ENCODE measurements around the gene ITGAV. TPM values are rescaled to one million over a fixed set of nuclear protein-coding genes. Genes with fewer than 3 reads are reported as not detected.

ITGAV gene
- total RNA-seq, 1 donor from 2014 or later: 452 TPM

- H3K9me3 Mint-ChIP-seq (ENCODE audit: low read depth): no peaks in the 10 kb centered on the region
Observed at GRCh38 chr2:186575856-186576255, 14.0 kb upstream of the ITGAV start.

DNA sequence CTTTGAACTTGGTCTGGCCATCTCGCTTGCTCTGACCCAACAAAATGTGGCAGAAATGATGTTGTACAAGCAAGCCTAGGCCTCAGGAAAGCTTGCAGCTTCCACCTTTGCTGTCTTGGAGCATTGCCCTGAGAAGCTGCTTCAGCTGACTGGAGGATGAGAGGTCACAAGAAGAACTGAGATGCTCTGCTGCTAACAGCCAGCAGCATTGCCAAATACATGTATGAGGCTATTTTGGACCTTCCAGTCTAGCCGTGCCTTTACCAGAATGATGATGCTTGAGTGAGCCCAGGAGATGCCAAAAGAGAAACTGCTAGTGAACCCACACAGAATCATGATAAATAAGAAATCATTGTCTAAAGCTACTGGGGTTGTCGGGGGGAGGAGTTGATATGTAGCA is 13.2 kb upstream of the ITGAV start:
- Mint-ChIP-seq H3K4me1 (ENCODE audit: low read depth) (peaks cover 66% of the 10 kb centered on the region), H3K9me3 (ENCODE audit: low read depth) (no peaks in the 10 kb centered on the region), H3K27me3 (ENCODE audit: low read depth) (no peaks in the 10 kb centered on the region), H3K4me3 (ENCODE audit: unreplicated experiment) (peak overlapping the region; percentile 12), H3K27ac (ENCODE audit: unreplicated experiment) (peak overlapping the region; percentile 83), H3K36me3 (ENCODE audit: low read depth) (no peaks in the 10 kb centered on the region)
- TF ChIP-seq, protein P1, sequence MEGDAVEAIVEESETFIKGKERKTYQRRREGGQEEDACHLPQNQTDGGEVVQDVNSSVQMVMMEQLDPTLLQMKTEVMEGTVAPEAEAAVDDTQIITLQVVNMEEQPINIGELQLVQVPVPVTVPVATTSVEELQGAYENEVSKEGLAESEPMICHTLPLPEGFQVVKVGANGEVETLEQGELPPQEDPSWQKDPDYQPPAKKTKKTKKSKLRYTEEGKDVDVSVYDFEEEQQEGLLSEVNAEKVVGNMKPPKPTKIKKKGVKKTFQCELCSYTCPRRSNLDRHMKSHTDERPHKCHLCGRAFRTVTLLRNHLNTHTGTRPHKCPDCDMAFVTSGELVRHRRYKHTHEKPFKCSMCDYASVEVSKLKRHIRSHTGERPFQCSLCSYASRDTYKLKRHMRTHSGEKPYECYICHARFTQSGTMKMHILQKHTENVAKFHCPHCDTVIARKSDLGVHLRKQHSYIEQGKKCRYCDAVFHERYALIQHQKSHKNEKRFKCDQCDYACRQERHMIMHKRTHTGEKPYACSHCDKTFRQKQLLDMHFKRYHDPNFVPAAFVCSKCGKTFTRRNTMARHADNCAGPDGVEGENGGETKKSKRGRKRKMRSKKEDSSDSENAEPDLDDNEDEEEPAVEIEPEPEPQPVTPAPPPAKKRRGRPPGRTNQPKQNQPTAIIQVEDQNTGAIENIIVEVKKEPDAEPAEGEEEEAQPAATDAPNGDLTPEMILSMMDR (IDR thresholded peaks at IDR 0.05): no peak
- DNase-seq (ENCODE audit: low spot score): no peak

More at GRCh38 chr2:186575856-186576255, 14.0 kb upstream of the ITGAV start:
- TF ChIP-seq, protein P1 (IDR thresholded peaks at IDR 0.05): no peak
- Mint-ChIP-seq H3K4me3 (ENCODE audit: unreplicated experiment) (peak overlapping the region; percentile 13), H3K36me3 (ENCODE audit: low read depth) (no peaks in the 10 kb centered on the region), H3K4me1 (ENCODE audit: low read depth) (peaks cover 74% of the 10 kb centered on the region), H3K27me3 (ENCODE audit: low read depth) (no peaks in the 10 kb centered on the region), H3K27ac (ENCODE audit: unreplicated experiment) (peak overlapping the region; percentile 83)
- DNase-seq (ENCODE audit: low spot score): no peak

GRCh38 chr2:186582698-186583097 is 7.2 kb upstream of the ITGAV start:
- no peaks in the 10 kb centered on the region for H3K36me3 Mint-ChIP-seq (ENCODE audit: low read depth)
- TF ChIP-seq, protein P1 (IDR thresholded peaks at IDR 0.05): no peak
- DNase-seq (ENCODE audit: low spot score): no peak
- no peaks in the 10 kb centered on the region for H3K9me3 Mint-ChIP-seq (ENCODE audit: low read depth)
- no peak overlapping the region for H3K4me3 Mint-ChIP-seq (ENCODE audit: unreplicated experiment)
- peaks cover 18% of the 10 kb centered on the region for H3K4me1 Mint-ChIP-seq (ENCODE audit: low read depth)
- no peak overlapping the region for H3K27ac Mint-ChIP-seq (ENCODE audit: unreplicated experiment)
- no peaks in the 10 kb centered on the region for H3K27me3 Mint-ChIP-seq (ENCODE audit: low read depth)

DNA sequence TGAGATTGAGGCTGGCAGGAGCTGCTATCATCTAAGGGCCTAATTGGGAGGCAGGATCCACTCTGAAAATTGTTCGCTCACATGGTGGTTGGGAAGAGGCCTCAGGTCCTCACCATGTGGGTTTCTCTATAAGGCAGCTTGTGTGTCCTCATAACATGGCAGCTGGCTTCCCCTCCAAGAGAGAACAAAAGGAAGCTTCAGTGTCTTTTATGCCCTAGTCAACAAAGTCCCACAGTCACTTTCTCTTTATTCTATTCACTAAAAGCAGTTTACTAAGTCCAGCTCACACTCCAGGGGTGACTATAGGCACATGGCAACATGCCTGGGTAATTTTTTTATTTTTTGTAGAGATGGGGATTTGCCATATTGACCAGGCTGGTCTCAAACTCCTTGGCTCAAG is 5.8 kb upstream of the ITGAV start:
- H3K4me3 Mint-ChIP-seq (ENCODE audit: unreplicated experiment): no peak overlapping the region
- no peak for DNase-seq (ENCODE audit: low spot score)
- no peaks in the 10 kb centered on the region for H3K27me3 Mint-ChIP-seq (ENCODE audit: low read depth)
- no peaks in the 10 kb centered on the region for H3K9me3 Mint-ChIP-seq (ENCODE audit: low read depth)
- TF ChIP-seq, protein P1 (IDR thresholded peaks at IDR 0.05): no peak
- H3K27ac Mint-ChIP-seq (ENCODE audit: unreplicated experiment): no peak overlapping the region
- peaks cover 10% of the 10 kb centered on the region for H3K4me1 Mint-ChIP-seq (ENCODE audit: low read depth)
- no peaks in the 10 kb centered on the region for H3K36me3 Mint-ChIP-seq (ENCODE audit: low read depth)

GRCh38 chr2:186588421-186588820 is 1.4 kb upstream of the ITGAV start:
- H3K27me3 Mint-ChIP-seq (ENCODE audit: low read depth): no peaks in the 10 kb centered on the region
- peaks cover 31% of the 10 kb centered on the region for H3K4me1 Mint-ChIP-seq (ENCODE audit: low read depth)
- H3K36me3 Mint-ChIP-seq (ENCODE audit: low read depth): no peaks in the 10 kb centered on the region
- no peak overlapping the region for H3K4me3 Mint-ChIP-seq (ENCODE audit: unreplicated experiment)
- H3K9me3 Mint-ChIP-seq (ENCODE audit: low read depth): no peaks in the 10 kb centered on the region
- H3K27ac Mint-ChIP-seq (ENCODE audit: unreplicated experiment): peak overlapping the region; percentile 22
- DNase-seq (ENCODE audit: low spot score): no peak
- TF ChIP-seq, protein P1 (IDR thresholded peaks at IDR 0.05): no peak
